ENCODE data around the gene SCARF1. TPM values are rescaled to one million over a fixed set of nuclear protein-coding genes. Genes with fewer than 3 reads are reported as not detected.
A peak's percentile ranks its signal among the peaks of the same experiment; 100 is the strongest.

The SCARF1 gene
- total RNA-seq, 1 experiment from 2014 or later = 0.73 TPM

GRCh38 chr17:1648173-1648962 is 2.8 kb upstream of the SCARF1 start:
- Histone ChIP-seq H3K4me3 (ENCODE audit: low read length) (peak overlapping the region; percentile 76), H3F3A (ENCODE audit: low read length, unreplicated experiment) (no peaks in the 10 kb centered on the region), H3K36me3 (ENCODE audit: low read depth, low read length) (peaks cover 11% of the 10 kb centered on the region), H2AFZ (ENCODE audit: low read length) (peak overlapping the region; percentile 93), H3K9ac (ENCODE audit: low read length) (peak overlapping the region; percentile 61), H3K4me2 (ENCODE audit: low read length) (peak overlapping the region; percentile 93), H3K79me2 (ENCODE audit: low read length) (no peaks in the 10 kb centered on the region), H3K9me2 (replicated peaks; ENCODE audit: low read length) (no peaks in the 10 kb centered on the region), H3K4me1 (ENCODE audit: insufficient read depth, low read length) (peaks cover 24% of the 10 kb centered on the region), H3K9me3 (ENCODE audit: low read length) (no peaks in the 10 kb centered on the region), H3K27ac (ENCODE audit: low read length) (no peak overlapping the region), H3K27me3 (ENCODE audit: low read length) (no peaks in the 10 kb centered on the region), H4K20me1 (ENCODE audit: low read length) (no peaks in the 10 kb centered on the region)
- intact Hi-C loops (cut with micrococcal nuclease) = loop anchor here (2.0 kb wide), 2 partner anchors 68 to 180 kb away; partner anchors contain the start of gene SMYD4
- CTCF ChIA-PET = interaction anchor here (1.1 to 2.6 kb wide), 4 partner anchors 18 to 74 kb away, joined by 4 to 24 read pairs (median 12); no protein-coding TSS in a partner anchor
- BruUV-seq (replicated peaks) = no TSS peak
- TF ChIP-seq CTCF (conservative IDR thresholded peaks at IDR 0.05; ENCODE audit: low read depth, low read length) = peak; percentile 57; the same call in 1 of the 2 replicates
- no peak for TF ChIP-seq EZH2phosphoT487 (IDR thresholded peaks at IDR 0.05; ENCODE audit: borderline replicate concordance, low read length)
- peak; percentile 66 for ATAC-seq
- peak; percentile 37 for DNase-seq
- POLR2A ChIA-PET (ENCODE audit: unreplicated experiment) = interaction anchor here (0.5 to 2.6 kb wide), 4 partner anchors 68 to 754 kb away, joined by 9 to 18 read pairs (median 10); no protein-coding TSS in a partner anchor

- H3F3A ChIP-seq (ENCODE audit: low read length, unreplicated experiment) = no peaks in the 10 kb centered on the region
- no peaks in the 10 kb centered on the region for H3K9me3 ChIP-seq (ENCODE audit: low read length)
- no peaks in the 10 kb centered on the region for H3K27me3 ChIP-seq (ENCODE audit: low read length)
- no peaks in the 10 kb centered on the region for H4K20me1 ChIP-seq (ENCODE audit: low read length)
- no peaks in the 10 kb centered on the region for H3K79me2 ChIP-seq (ENCODE audit: low read length)
- no peak for ATAC-seq
- peaks cover 24% of the 10 kb centered on the region for H3K4me1 ChIP-seq (ENCODE audit: insufficient read depth, low read length)
- ChIA-PET POLR2A (ENCODE audit: unreplicated experiment) (interaction anchor here (0.7 to 2.6 kb wide), 2 partner anchors 69 to 673 kb away, joined by 5 to 18 read pairs; no protein-coding TSS in a partner anchor), CTCF (interaction anchor here (1.1 to 2.6 kb wide), 3 partner anchors 18 to 73 kb away, joined by 4 to 24 read pairs (median 15); no protein-coding TSS in a partner anchor)
- H3K9me2 ChIP-seq (replicated peaks; ENCODE audit: low read length) = no peaks in the 10 kb centered on the region
- BruUV-seq (replicated peaks) = TSS peak; percentile 16
- intact Hi-C loops (cut with micrococcal nuclease) = loop anchor here (2.0 kb wide), 2 partner anchors 69 to 181 kb away; partner anchors contain the start of gene SMYD4
- peak overlapping the region; percentile 76; the same call in 1 of the 2 replicates for H3K4me3 ChIP-seq (ENCODE audit: low read length)
- H3K27ac ChIP-seq (ENCODE audit: low read length) = no peak overlapping the region
- no peak for TF ChIP-seq CTCF (conservative IDR thresholded peaks at IDR 0.05; ENCODE audit: low read depth, low read length)
- TF ChIP-seq EZH2phosphoT487 (IDR thresholded peaks at IDR 0.05; ENCODE audit: borderline replicate concordance, low read length) = no peak
- no peak for TF ChIP-seq EZH2 (IDR thresholded peaks at IDR 0.05; ENCODE audit: low read length, unreplicated experiment)
- peaks cover 7% of the 10 kb centered on the region; the same call in 1 of the 2 replicates for H3K36me3 ChIP-seq (ENCODE audit: low read depth, low read length)
- no peak for DNase-seq
- peak overlapping the region; percentile 93 for H3K4me2 ChIP-seq (ENCODE audit: low read length)
- no peak overlapping the region for H3K9ac ChIP-seq (ENCODE audit: low read length)
- no peak overlapping the region for H2AFZ ChIP-seq (ENCODE audit: low read length)
Observed at GRCh38 chr17:1647802-1648171, 2.3 kb upstream of the SCARF1 start.
